Activated CD8-positive, alpha-beta memory T cell treated with anti-CD3 and anti-CD28 coated beads, Interleukin-2, amount 50 U/mL, for 24 hours (primary cell): ENCODE measurements around the gene VPS29.

ENCODE experiments used
- DNase-seq: peaks from one replicate; pipeline ENCODE4 v3.0.0-alpha.2; 2020; ENCODE audit errors: extremely low read depth

VPS29 gene

DNA sequence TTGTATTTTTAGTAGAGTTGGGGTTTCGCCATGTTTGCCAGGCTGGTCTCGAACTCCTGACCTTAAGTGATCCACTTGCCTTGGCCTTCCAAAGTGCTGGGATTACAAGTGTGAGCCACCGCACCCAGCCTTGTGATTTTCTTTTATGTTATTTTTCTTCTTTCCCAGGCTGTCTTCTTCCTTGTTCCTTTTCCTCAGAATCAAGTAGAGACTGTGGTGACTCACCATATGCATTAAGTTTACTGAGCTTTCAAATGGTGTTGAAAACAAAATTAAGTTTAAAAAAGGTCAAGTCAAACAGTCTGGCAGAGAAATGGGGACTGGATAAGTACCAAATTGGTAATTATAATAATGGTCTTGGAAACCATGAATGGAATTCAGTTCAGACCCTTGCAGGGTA lies 57.5 kb downstream of the VPS29 start:
- no peak for DNase-seq
